Large intestine (tissue), 3 donors: ENCODE data around the gene SLC17A4. TPM values are rescaled to one million over a fixed set of nuclear protein-coding genes. Genes with fewer than 3 reads are reported as not detected.
A peak's percentile ranks its signal among the peaks of the same experiment; 100 is the strongest.
"Not testable (repeated sequence)": the region's sequence is repeated elsewhere in the genome, so short reads cannot be mapped to it uniquely, and the experiment has no call there.

Experiments
- DNase-seq, 2 donors: peaks; one replicate each; pipeline versions ENCODE4 v3.0.0 to v3.0.0-alpha.2; 2013
- H3K27ac ChIP-seq: one replicate; pipeline ENCODE4 v1.5.1; 2013; ENCODE audit warnings: low read length
- H3K27me3 ChIP-seq: 2 replicates; pipeline ENCODE4 v1.6.1; 2013; ENCODE audit warnings: low read length; ENCODE audit not compliant: control insufficient read depth, insufficient read depth
- H3K36me3 ChIP-seq: 2 replicates; pipeline ENCODE4 v1.6.1; 2013; ENCODE audit warnings: low read length; ENCODE audit not compliant: control insufficient read depth, insufficient read depth
- H3K4me1 ChIP-seq: one replicate; pipeline ENCODE4 v1.6.1; 2013; ENCODE audit warnings: low read length; ENCODE audit not compliant: control insufficient read depth, insufficient read depth
- H3K4me3 ChIP-seq: one replicate; pipeline ENCODE4 v1.5.1; 2013; ENCODE audit warnings: low read length
- H3K9me3 ChIP-seq: one replicate; pipeline ENCODE4 v1.6.1; 2013; ENCODE audit warnings: mild to moderate bottlenecking, low read depth, low read length, moderate library complexity; ENCODE audit not compliant: control insufficient read depth
- WGBS: methylation state at CpG from one replicate; pipeline ENCODE4 v1.1.5; 2013; ENCODE audit warnings: low lambda C conversion rate; ENCODE audit not compliant: insufficient coverage; 5-methylcytosine and 5-hydroxymethylcytosine counted together
- polyA plus RNA-seq: library from polyadenylated mRNA; unstranded; fragments of 120-200 nt; gene quantifications from one replicate; pipeline ENCODE4 v1.2.1, GENCODE V29; 2013

The SLC17A4 gene
- polyA plus RNA-seq, 1 donor = 31.2 TPM

GRCh38 chr6:25748601-25749517, 5.7 kb upstream of the SLC17A4 start:
- H3K36me3 ChIP-seq, H3K9me3 ChIP-seq, H3K4me3 ChIP-seq, DNase-seq, H3K27me3 ChIP-seq: not testable (repeated sequence)
- H3K4me1 ChIP-seq = peaks cover 62% of the 10 kb centered on the region
- no CpG with 5 or more reads among the region's 17 CpGs for whole genome bisulfite sequencing
- H3K27ac ChIP-seq = peak overlapping the region; percentile 86

GRCh38 chr6:25749837-25750236, 4.7 kb upstream of the SLC17A4 start:
- 70% methylated on average over 2 of the region's 2 CpGs for WGBS
- Histone ChIP-seq H3K4me3 (no peak overlapping the region), H3K27me3 (no peaks in the 10 kb centered on the region), H3K4me1 (peaks cover 59% of the 10 kb centered on the region), H3K36me3 (no peaks in the 10 kb centered on the region), H3K9me3 (no peaks in the 10 kb centered on the region), H3K27ac (peak overlapping the region; percentile 86)
- DNase-seq = no peak

GRCh38 chr6:25750906-25751305, 3.6 kb upstream of the SLC17A4 start:
- Histone ChIP-seq H3K4me1 (peaks cover 52% of the 10 kb centered on the region), H3K9me3 (no peaks in the 10 kb centered on the region), H3K27me3 (no peaks in the 10 kb centered on the region), H3K36me3 (no peaks in the 10 kb centered on the region), H3K4me3 (no peak overlapping the region), H3K27ac (peak overlapping the region; percentile 86)
- DNase-seq = peak; percentile 79 to 89
- no CpG with 5 or more reads among the region's 3 CpGs for WGBS

GRCh38 chr6:25753079-25753478, 1.5 kb upstream of the SLC17A4 start:
- Histone ChIP-seq H3K27ac (no peak overlapping the region), H3K4me1 (peaks cover 57% of the 10 kb centered on the region), H3K4me3 (no peak overlapping the region), H3K36me3 (no peaks in the 10 kb centered on the region), H3K9me3 (no peaks in the 10 kb centered on the region), H3K27me3 (no peaks in the 10 kb centered on the region)
- no peak for DNase-seq

GRCh38 chr6:25755483-25755882, 941 bp downstream of the SLC17A4 start:
- WGBS = no CpG with 5 or more reads among the region's 1 CpG
- peak in 1 of 2 donors; percentile 65 for DNase-seq
- H3K4me3 ChIP-seq = peak overlapping the region; percentile 61

GRCh38 chr6:25756382-25757363, 2.1 kb downstream of the SLC17A4 start:
- H3K4me1 ChIP-seq = peaks cover 31% of the 10 kb centered on the region
- H3K9me3 ChIP-seq = no peaks in the 10 kb centered on the region
- no peaks in the 10 kb centered on the region for H3K27me3 ChIP-seq
- 87% methylated on average over 3 of the region's 9 CpGs for WGBS
- peak overlapping the region; percentile 61 for H3K4me3 ChIP-seq
- no peak overlapping the region for H3K27ac ChIP-seq
- H3K36me3 ChIP-seq = no peaks in the 10 kb centered on the region
- no peak for DNase-seq

More at GRCh38 chr6:25755483-25755882, 941 bp downstream of the SLC17A4 start:
- peak overlapping the region; percentile 91 for H3K27ac ChIP-seq
- H3K9me3 ChIP-seq = no peaks in the 10 kb centered on the region
- H3K27me3 ChIP-seq = no peaks in the 10 kb centered on the region
- H3K4me1 ChIP-seq = peaks cover 41% of the 10 kb centered on the region
- no peaks in the 10 kb centered on the region for H3K36me3 ChIP-seq

- Histone ChIP-seq H3K36me3 (peaks cover 4% of the 10 kb centered on the region), H3K27me3 (no peaks in the 10 kb centered on the region), H3K4me3 (peak overlapping the region; percentile 6), H3K4me1 (peaks cover 27% of the 10 kb centered on the region), H3K27ac (no peak overlapping the region), H3K9me3 (no peaks in the 10 kb centered on the region)
- WGBS = no CpG with 5 or more reads among the region's 6 CpGs
- DNase-seq = no peak
Observed at GRCh38 chr6:25757936-25758642, 3.5 kb downstream of the SLC17A4 start.

- H3K27ac ChIP-seq = no peak overlapping the region
- H3K27me3 ChIP-seq = no peaks in the 10 kb centered on the region
- H3K9me3 ChIP-seq = no peaks in the 10 kb centered on the region
- no peak for DNase-seq
- WGBS = no CpG with 5 or more reads among the region's 2 CpGs
- peaks cover 32% of the 10 kb centered on the region for H3K36me3 ChIP-seq
- H3K4me1 ChIP-seq = peaks cover 7% of the 10 kb centered on the region
- H3K4me3 ChIP-seq = no peak overlapping the region
Observed at GRCh38 chr6:25764611-25765010, 10.1 kb downstream of the SLC17A4 start.

GRCh38 chr6:25768566-25768965, 14.0 kb downstream of the SLC17A4 start:
- Histone ChIP-seq H3K27me3 (no peaks in the 10 kb centered on the region), H3K4me3 (no peak overlapping the region), H3K9me3 (no peaks in the 10 kb centered on the region), H3K27ac (no peak overlapping the region), H3K36me3 (peaks cover 40% of the 10 kb centered on the region), H3K4me1 (peaks cover 7% of the 10 kb centered on the region)
- no CpG with 5 or more reads among the region's 1 CpG for WGBS
- no peak for DNase-seq

- peaks cover under 1% of the 10 kb centered on the region for H3K4me1 ChIP-seq
- H3K27me3 ChIP-seq = no peaks in the 10 kb centered on the region
- DNase-seq = no peak
- no peak overlapping the region for H3K27ac ChIP-seq
- no CpG with 5 or more reads among the region's 2 CpGs for WGBS
- peaks cover 37% of the 10 kb centered on the region for H3K36me3 ChIP-seq
- no peak overlapping the region for H3K4me3 ChIP-seq
- no peaks in the 10 kb centered on the region for H3K9me3 ChIP-seq
Observed at GRCh38 chr6:25769983-25770382, 15.4 kb downstream of the SLC17A4 start.
